ENCODE results near the gene AOC1.
"Not testable (repeated sequence)": the region's sequence is repeated elsewhere in the genome, so short reads cannot be mapped to it uniquely, and the experiment has no call there.

AOC1 gene

DNA sequence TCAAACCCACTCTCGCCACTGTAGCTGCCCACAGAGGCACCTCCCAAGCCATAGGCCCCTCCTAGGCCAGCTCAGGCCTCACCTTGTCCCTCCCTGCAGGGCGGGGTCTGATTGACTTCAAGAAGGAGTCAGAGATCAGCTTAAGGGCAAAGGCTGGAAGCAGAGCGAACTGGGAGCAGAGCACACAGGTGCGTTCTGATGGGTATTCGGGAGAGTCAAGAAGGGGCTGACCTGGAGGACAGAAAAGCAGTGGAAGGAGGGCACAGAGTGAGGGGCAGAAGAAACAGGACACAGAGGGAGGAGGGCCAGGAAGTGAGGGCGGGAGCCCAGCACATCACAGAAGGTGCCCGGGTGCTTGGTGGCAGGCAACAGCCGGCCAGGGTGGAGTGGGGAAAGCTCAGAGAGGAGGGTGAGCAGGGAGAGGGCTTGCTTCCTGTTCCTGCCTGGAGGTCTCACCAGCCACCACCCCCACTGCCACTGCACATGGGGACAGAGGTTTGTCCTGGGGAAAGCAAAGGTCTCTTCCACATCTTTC lies at the start of gene AOC1:
TSS of gene AOC1 (plus strand) at position 147 of the 535 bp plus-strand sequence. CDS start 3,954 bp downstream, outside the sequence.
- DNase-seq (ENCODE audit: low read depth): no peak

DNA sequence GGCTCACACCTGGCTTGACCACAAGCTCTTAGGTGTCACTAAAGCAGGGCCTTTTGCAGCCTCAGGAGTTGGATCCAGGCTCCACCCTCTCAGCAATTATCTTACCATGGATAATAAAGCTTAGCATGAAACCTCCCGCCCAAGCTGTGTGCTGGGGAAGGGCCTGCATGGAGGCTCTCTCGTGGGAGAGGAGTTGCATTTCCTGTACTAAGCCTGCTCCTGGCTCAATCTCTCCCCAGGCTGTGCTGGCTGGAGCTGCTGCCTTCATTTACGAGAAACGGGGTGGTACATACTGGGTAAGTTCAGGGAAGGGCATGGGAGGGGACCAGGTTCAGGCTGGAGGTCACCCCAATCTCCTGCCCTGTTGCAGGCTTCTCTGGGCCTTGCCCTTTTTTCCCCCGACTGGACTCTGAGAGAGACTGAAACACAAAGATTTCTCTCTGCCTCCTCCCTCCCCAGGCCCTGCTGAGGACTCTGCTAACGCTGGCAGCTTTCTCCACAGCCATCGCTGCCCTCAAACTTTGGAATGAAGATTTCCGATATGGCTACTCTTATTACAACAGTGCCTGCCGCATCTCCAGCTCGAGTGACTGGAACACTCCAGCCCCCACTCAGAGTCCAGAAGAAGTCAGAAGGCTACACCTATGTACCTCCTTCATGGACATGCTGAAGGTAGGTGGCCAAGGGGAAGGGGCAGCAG lies 49.0 kb upstream of the AOC1 start:
- no peak for DNase-seq (ENCODE audit: low read depth)

- no peak for DNase-seq (ENCODE audit: low read depth)
These were observed 47.5 kb upstream of the AOC1 start for GRCh38 chr7:150804802-150805201.

- no peak for DNase-seq (ENCODE audit: low read depth)
These were observed 46.5 kb upstream of the AOC1 start for GRCh38 chr7:150805864-150806263.

DNA sequence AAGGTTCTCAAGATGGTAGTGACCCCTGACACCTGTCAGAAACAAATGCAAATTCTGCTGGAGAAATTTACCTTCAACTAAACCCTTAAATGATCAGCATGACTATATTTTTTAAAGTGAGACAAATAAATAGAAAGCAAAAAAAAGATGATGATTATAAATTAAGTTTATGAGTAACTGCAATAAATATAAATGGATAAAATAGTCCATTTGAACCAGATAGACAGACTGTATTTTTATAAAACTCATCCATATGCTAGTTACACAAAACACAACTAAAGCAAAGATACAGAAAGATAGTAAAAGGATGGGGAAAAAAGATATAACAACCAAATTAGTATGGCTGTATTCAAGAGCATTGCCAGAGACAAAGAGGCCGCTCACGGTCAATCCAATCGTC lies 45.9 kb upstream of the AOC1 start:
- DNase-seq (ENCODE audit: low read depth): no peak

GRCh38 chr7:150806863-150807262 lies 45.5 kb upstream of the AOC1 start:
- no peak for DNase-seq (ENCODE audit: low read depth)

GRCh38 chr7:150807616-150808438 lies 44.5 kb upstream of the AOC1 start:
- DNase-seq (ENCODE audit: low read depth): not testable (repeated sequence)

DNA sequence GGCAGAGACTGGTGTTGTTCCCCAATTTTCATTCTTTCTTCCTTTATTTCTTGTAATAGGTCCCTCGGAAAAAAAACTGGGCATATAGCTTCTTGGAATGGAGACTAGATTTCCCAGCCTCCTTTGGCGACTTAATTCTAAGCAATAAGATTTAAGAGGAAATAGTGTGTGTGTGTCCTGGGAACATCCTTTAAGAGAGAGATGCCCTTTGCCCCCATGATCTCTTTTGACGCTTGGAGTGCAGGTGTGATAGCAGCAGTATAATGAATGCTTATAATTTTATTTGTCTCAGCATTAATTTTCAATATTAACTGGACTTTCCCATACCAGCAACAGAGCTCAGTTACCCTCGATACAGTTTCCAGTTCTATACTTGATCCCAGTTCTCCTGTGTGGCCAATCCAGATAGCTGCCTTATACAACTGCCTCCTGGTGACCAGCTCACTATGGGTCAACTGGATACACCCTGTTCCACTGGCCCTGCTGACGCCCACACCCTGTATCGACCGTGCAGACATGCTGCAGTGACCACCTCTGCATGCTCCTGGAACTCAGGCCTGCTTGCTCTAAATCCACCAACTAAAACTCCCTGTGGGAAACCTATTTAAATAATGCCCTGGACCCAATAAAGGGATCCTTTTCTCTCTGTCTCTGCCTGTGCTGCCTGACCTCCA lies 37.9 kb upstream of the AOC1 start:
- DNase-seq (ENCODE audit: low read depth): no peak

DNA sequence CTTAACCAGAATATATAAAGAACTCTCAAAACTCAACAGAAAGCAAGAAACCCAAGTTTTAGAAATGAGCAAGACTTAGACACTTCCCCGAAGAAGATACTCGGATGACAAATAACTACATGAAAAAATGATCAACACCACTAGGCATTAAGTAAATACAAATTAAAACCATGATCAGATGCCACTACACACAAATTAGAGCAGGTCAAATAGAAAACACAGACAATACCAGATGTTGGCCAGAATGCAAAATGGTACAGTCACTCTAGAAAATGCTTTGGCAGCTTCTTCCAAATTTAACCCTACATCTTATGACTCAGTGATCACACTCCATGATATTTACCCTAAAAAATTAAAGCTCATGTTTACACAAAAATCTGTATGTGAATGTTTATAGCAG lies 33.3 kb upstream of the AOC1 start:
- DNase-seq (ENCODE audit: low read depth): no peak

- no peak for DNase-seq (ENCODE audit: low read depth)
These were observed 32.2 kb upstream of the AOC1 start for GRCh38 chr7:150820148-150820547.

GRCh38 chr7:150820578-150821198 lies 31.6 kb upstream of the AOC1 start:
- DNase-seq (ENCODE audit: low read depth): no peak

GRCh38 chr7:150823043-150823442 lies 29.3 kb upstream of the AOC1 start:
- DNase-seq (ENCODE audit: low read depth): no peak

- no peak for DNase-seq (ENCODE audit: low read depth)
These were observed 28.7 kb upstream of the AOC1 start for GRCh38 chr7:150823484-150824126.

- no peak for DNase-seq (ENCODE audit: low read depth)
These were observed 27.7 kb upstream of the AOC1 start for GRCh38 chr7:150824379-150825177.

DNA sequence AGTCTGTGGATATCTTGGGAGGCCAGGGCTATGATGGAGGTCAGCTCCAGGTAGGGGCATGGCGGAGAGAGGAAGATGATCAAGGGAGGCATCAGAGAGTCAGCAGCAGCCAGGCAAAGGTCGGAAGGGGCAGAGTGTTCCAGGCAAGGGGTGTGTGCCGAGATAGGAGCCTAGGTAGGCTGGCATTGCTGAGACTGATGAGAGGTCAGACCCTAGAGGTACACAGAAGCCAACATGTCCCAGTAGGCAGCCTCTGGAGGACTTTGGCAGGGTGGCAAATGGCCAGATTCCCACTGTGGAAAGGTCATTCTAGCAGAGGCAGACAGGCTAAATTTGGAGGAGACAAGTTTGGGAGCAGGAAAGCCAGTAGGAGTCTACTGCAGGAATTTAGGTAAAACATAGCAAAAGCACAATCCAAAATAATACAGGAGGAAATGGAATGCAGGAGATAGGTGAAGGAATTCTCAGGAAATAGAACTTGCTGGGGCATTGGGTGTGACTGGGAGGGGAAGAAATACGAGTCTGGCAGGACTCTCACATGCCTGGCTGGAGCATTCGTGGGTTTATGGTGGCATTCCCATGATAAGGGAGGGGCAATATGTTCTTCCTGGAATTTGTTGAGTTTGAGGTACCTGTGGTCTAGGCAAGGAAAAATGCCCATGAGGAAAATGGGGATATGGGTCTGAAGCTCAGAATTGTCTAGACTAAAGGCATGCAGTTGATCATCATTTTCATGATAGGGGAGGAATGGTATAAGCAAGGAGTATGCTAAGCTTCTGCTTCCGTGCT lies 26.1 kb upstream of the AOC1 start:
- DNase-seq (ENCODE audit: low read depth): no peak

DNA sequence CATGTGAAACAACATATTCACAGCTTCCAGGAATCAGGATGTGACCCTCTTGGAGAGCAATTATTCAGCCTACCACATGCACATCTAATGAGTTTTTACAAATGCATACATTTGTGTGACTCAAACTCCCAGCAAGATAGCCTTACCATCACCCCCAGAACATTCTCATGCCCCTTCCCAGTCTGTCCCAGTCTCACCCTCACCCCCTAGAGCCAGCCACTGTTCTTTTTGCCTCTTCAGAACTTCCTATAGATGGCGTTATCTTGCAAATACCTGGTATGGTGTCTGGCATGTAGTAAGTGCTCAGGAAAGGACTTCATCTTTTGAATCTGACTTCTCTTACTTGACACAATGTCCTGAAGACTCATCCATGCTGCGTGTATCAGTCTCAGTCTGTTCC lies 23.9 kb upstream of the AOC1 start:
- DNase-seq (ENCODE audit: low read depth): no peak

- DNase-seq (ENCODE audit: low read depth): no peak
These were observed 22.9 kb upstream of the AOC1 start for GRCh38 chr7:150829426-150829825.

GRCh38 chr7:150830937-150831336 lies 21.4 kb upstream of the AOC1 start:
- DNase-seq (ENCODE audit: low read depth): no peak

DNA sequence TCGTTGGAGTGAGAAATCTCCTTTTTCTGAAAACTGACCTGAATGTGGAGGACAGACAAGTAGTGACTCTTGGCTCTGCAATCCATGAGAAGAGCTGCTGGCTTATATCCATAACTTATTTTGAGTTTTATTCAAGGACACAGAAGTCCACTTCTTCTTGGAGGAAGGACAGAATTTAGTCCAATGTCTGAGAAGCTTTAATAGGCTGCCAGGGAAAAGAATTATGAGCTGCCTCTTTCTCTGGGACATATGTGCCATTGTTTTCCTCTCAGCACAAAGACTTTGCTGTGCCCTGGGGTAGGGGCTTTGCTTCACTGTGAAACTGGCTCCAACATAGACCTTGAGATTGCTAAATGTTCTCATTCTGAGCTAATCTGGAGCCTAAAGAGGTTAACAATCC lies 20.5 kb upstream of the AOC1 start:
- DNase-seq (ENCODE audit: low read depth): no peak

- no peak for DNase-seq (ENCODE audit: low read depth)
These were observed 17.3 kb upstream of the AOC1 start for GRCh38 chr7:150835019-150835418.

All from activated gamma-delta T cell treated with anti-CD3 and anti-CD28 coated beads, Interleukin-2, amount 50 U/mL, for 16 hours (primary cell).